ENCODE data around the gene DMXL1.
A peak's percentile ranks its signal among the peaks of the same experiment; 100 is the strongest.
"Not testable (repeated sequence)": the region's sequence is repeated elsewhere in the genome, so short reads cannot be mapped to it uniquely, and the experiment has no call there.

DMXL1 gene

GRCh38 chr5:119131530-119132304 is 60.8 kb downstream of the DMXL1 start:
- H3K9me3 Mint-ChIP-seq = peaks cover 11% of the 10 kb centered on the region
- no peak overlapping the region for H3K27ac Mint-ChIP-seq
- no peak overlapping the region for H3K4me3 Mint-ChIP-seq
- no peaks in the 10 kb centered on the region for H3K4me1 Mint-ChIP-seq
- DNase-seq (ENCODE audit: low spot score in 2 of 2) (no peak), ATAC-seq (no peak)
- peaks cover 53% of the 10 kb centered on the region for H3K36me3 Mint-ChIP-seq

- H3K4me3 Mint-ChIP-seq; ATAC-seq; H3K4me1 Mint-ChIP-seq; H3K27ac Mint-ChIP-seq; DNase-seq (ENCODE audit: low spot score in 2 of 2): not testable (repeated sequence)
- Mint-ChIP-seq H3K9me3 (peaks cover 18% of the 10 kb centered on the region), H3K36me3 (peaks cover 24% of the 10 kb centered on the region)
Observed at GRCh38 chr5:119135743-119136142, 64.9 kb downstream of the DMXL1 start.

GRCh38 chr5:119136666-119137318 is 65.9 kb downstream of the DMXL1 start:
- H3K4me3 Mint-ChIP-seq = no peak overlapping the region
- DNase-seq (ENCODE audit: low spot score in 2 of 2) (no peak), ATAC-seq (no peak)
- no peak overlapping the region for H3K27ac Mint-ChIP-seq
- no peaks in the 10 kb centered on the region for H3K4me1 Mint-ChIP-seq
- peaks cover 18% of the 10 kb centered on the region for H3K9me3 Mint-ChIP-seq
- peaks cover 18% of the 10 kb centered on the region for H3K36me3 Mint-ChIP-seq

- Mint-ChIP-seq H3K9me3 (peaks cover 7% of the 10 kb centered on the region), H3K4me3 (no peak overlapping the region), H3K27ac (no peak overlapping the region), H3K36me3 (peaks cover 25% of the 10 kb centered on the region), H3K4me1 (no peaks in the 10 kb centered on the region)
- DNase-seq (ENCODE audit: low spot score in 2 of 2) = no peak
- no peak for ATAC-seq
Observed at GRCh38 chr5:119153629-119154028, 82.7 kb downstream of the DMXL1 start.

- Mint-ChIP-seq H3K4me1 (no peaks in the 10 kb centered on the region), H3K36me3 (no peaks in the 10 kb centered on the region), H3K9me3 (peaks cover 7% of the 10 kb centered on the region), H3K27ac (no peak overlapping the region), H3K4me3 (no peak overlapping the region)
- ATAC-seq = no peak
- no peak for DNase-seq (ENCODE audit: low spot score in 2 of 2)
Observed at GRCh38 chr5:119158144-119158543, 87.3 kb downstream of the DMXL1 start.

- Mint-ChIP-seq H3K4me1 (no peaks in the 10 kb centered on the region), H3K4me3 (no peak overlapping the region), H3K36me3 (peaks cover 6% of the 10 kb centered on the region), H3K27ac (no peak overlapping the region), H3K9me3 (peaks cover 7% of the 10 kb centered on the region)
- DNase-seq (ENCODE audit: low spot score in 2 of 2) (no peak), ATAC-seq (no peak)
Observed at GRCh38 chr5:119161430-119161829, 90.5 kb downstream of the DMXL1 start.

GRCh38 chr5:119166026-119166425 is 95.1 kb downstream of the DMXL1 start:
- Mint-ChIP-seq H3K27ac (no peak overlapping the region), H3K4me3 (no peak overlapping the region), H3K4me1 (peaks cover 6% of the 10 kb centered on the region), H3K36me3 (peaks cover 6% of the 10 kb centered on the region), H3K9me3 (no peaks in the 10 kb centered on the region)
- no peak for ATAC-seq
- DNase-seq (ENCODE audit: low spot score in 2 of 2) = no peak

- H3K4me1 Mint-ChIP-seq = peaks cover 6% of the 10 kb centered on the region
- H3K9me3 Mint-ChIP-seq = no peaks in the 10 kb centered on the region
- H3K27ac Mint-ChIP-seq = peak overlapping the region; percentile 80
- no peak for DNase-seq (ENCODE audit: low spot score in 2 of 2)
- H3K4me3 Mint-ChIP-seq = no peak overlapping the region
- H3K36me3 Mint-ChIP-seq = peaks cover 13% of the 10 kb centered on the region
- no peak for ATAC-seq
Observed at GRCh38 chr5:119168401-119168800, 97.5 kb downstream of the DMXL1 start.

GRCh38 chr5:119171686-119172085 is 100.8 kb downstream of the DMXL1 start:
- Mint-ChIP-seq H3K9me3 (no peaks in the 10 kb centered on the region), H3K27ac (no peak overlapping the region), H3K4me1 (peaks cover 6% of the 10 kb centered on the region), H3K36me3 (peaks cover 6% of the 10 kb centered on the region), H3K4me3 (no peak overlapping the region)
- ATAC-seq (no peak), DNase-seq (ENCODE audit: low spot score in 2 of 2) (no peak)

- no peak overlapping the region for H3K4me3 Mint-ChIP-seq
- no peak for DNase-seq (ENCODE audit: low spot score in 2 of 2)
- no peaks in the 10 kb centered on the region for H3K4me1 Mint-ChIP-seq
- H3K9me3 Mint-ChIP-seq = no peaks in the 10 kb centered on the region
- no peak overlapping the region for H3K27ac Mint-ChIP-seq
- ATAC-seq = no peak
- H3K36me3 Mint-ChIP-seq = peaks cover 22% of the 10 kb centered on the region
Observed at GRCh38 chr5:119174578-119175163, 103.8 kb downstream of the DMXL1 start.

- ATAC-seq (no peak), DNase-seq (ENCODE audit: low spot score in 2 of 2) (no peak)
- H3K4me3 Mint-ChIP-seq = no peak overlapping the region
- H3K4me1 Mint-ChIP-seq = no peaks in the 10 kb centered on the region
- no peak overlapping the region for H3K27ac Mint-ChIP-seq
- H3K9me3 Mint-ChIP-seq = no peaks in the 10 kb centered on the region
- peaks cover 22% of the 10 kb centered on the region for H3K36me3 Mint-ChIP-seq
Observed at GRCh38 chr5:119176785-119177184, 105.9 kb downstream of the DMXL1 start.

GRCh38 chr5:119177226-119177625 is 106.3 kb downstream of the DMXL1 start:
- ATAC-seq (no peak), DNase-seq (ENCODE audit: low spot score in 2 of 2) (no peak)
- H3K36me3 Mint-ChIP-seq = peaks cover 22% of the 10 kb centered on the region
- no peak overlapping the region for H3K27ac Mint-ChIP-seq
- H3K4me3 Mint-ChIP-seq = no peak overlapping the region
- H3K9me3 Mint-ChIP-seq = no peaks in the 10 kb centered on the region
- no peaks in the 10 kb centered on the region for H3K4me1 Mint-ChIP-seq

- Mint-ChIP-seq H3K9me3 (no peaks in the 10 kb centered on the region), H3K4me3 (no peak overlapping the region), H3K4me1 (no peaks in the 10 kb centered on the region), H3K36me3 (peaks cover 16% of the 10 kb centered on the region), H3K27ac (no peak overlapping the region)
- no peak for ATAC-seq
- DNase-seq (ENCODE audit: low spot score in 2 of 2) = no peak
Observed at GRCh38 chr5:119178435-119178834, 107.5 kb downstream of the DMXL1 start.

- H3K4me3 Mint-ChIP-seq = no peak overlapping the region
- DNase-seq (ENCODE audit: low spot score in 2 of 2) (no peak), ATAC-seq (no peak)
- H3K4me1 Mint-ChIP-seq = no peaks in the 10 kb centered on the region
- peaks cover 16% of the 10 kb centered on the region for H3K36me3 Mint-ChIP-seq
- H3K9me3 Mint-ChIP-seq = no peaks in the 10 kb centered on the region
- peak overlapping the region; percentile 37 for H3K27ac Mint-ChIP-seq
Observed at GRCh38 chr5:119179857-119180641, 109.2 kb downstream of the DMXL1 start.

GRCh38 chr5:119185512-119185911 is 114.6 kb downstream of the DMXL1 start:
- H3K36me3 Mint-ChIP-seq; H3K27ac Mint-ChIP-seq; ATAC-seq; H3K4me3 Mint-ChIP-seq; DNase-seq (ENCODE audit: low spot score in 2 of 2); H3K9me3 Mint-ChIP-seq: not testable (repeated sequence)
- H3K4me1 Mint-ChIP-seq = peaks cover 13% of the 10 kb centered on the region

All from stimulated activated effector memory CD8-positive, alpha-beta T cell treated with anti-CD3 and anti-CD28 coated beads, Interleukin-12 subunit alpha, Interleukin-12 subunit beta, amount 100 ng/mL, for 72 hours (primary cell).